Natural killer cell (primary cell): ENCODE measurements around the gene WDFY4. TPM values are rescaled to one million over a fixed set of nuclear protein-coding genes. Genes with fewer than 3 reads are reported as not detected.

Experiments used
- ATAC-seq, 3 donors: fragments of 150-1000 bp in 2 of 3; fragments of 200-7000 bp in 1 of 3; cut with Tn5 transposase; 1 replicate in 1 of 3; 2 replicates in 2 of 3; pipeline ENCODE4 v1.10.0; 2021; ENCODE audit warnings: mild to moderate bottlenecking in 2 of 3, moderate library complexity in 2 of 3
- DNase-seq, 2 donors: peaks; one replicate each; pipeline versions ENCODE4 v3.0.0 to v3.0.0-alpha.2; 2013 to 2021; ENCODE audit warnings: mixed read lengths in 1 of 2
- H3K27ac ChIP-seq: one replicate; pipeline ENCODE4 v1.5.1; 2013; ENCODE audit warnings: mild to moderate bottlenecking, low read length
- H3K27me3 ChIP-seq: one replicate; pipeline ENCODE4 v1.6.1; 2013; ENCODE audit warnings: low read length; ENCODE audit not compliant: control insufficient read depth, insufficient read depth
- H3K36me3 ChIP-seq: one replicate; pipeline ENCODE4 v1.6.1; 2013; ENCODE audit warnings: low read length; ENCODE audit not compliant: control insufficient read depth, insufficient read depth
- H3K4me1 ChIP-seq: one replicate; pipeline ENCODE4 v1.6.1; 2013; ENCODE audit warnings: low read length; ENCODE audit not compliant: control insufficient read depth, insufficient read depth
- H3K4me3 ChIP-seq: one replicate; pipeline ENCODE4 v1.5.1; 2013; ENCODE audit warnings: low read length
- H3K9me3 ChIP-seq: one replicate; pipeline ENCODE4 v1.6.1; 2013; ENCODE audit warnings: low read length; ENCODE audit not compliant: control insufficient read depth, insufficient read depth
- H3K27ac Mint-ChIP-seq, 2 donors: one replicate each; pipeline ENCODE4 v1.8.0; 2022; ENCODE audit warnings: mild to moderate bottlenecking in 2 of 2, mixed read lengths in 2 of 2, moderate library complexity in 1 of 2
- H3K27me3 Mint-ChIP-seq, 2 donors: one replicate each; pipeline ENCODE4 v1.8.0; 2022; ENCODE audit warnings: low read depth in 2 of 2, mixed read lengths in 2 of 2
- H3K36me3 Mint-ChIP-seq: one replicate; pipeline ENCODE4 v1.8.0; 2022; ENCODE audit warnings: mixed read lengths
- H3K4me1 Mint-ChIP-seq, 2 donors: one replicate each; pipeline ENCODE4 v1.8.0; 2022; ENCODE audit warnings: mixed read lengths in 2 of 2
- H3K4me3 Mint-ChIP-seq: one replicate; pipeline ENCODE4 v1.8.0; 2022; ENCODE audit warnings: mild to moderate bottlenecking, moderate library complexity, mixed read lengths
- H3K9me3 Mint-ChIP-seq, 2 donors: one replicate each; pipeline ENCODE4 v1.8.0; 2022; ENCODE audit warnings: mixed read lengths in 2 of 2
- CTCF ChIP-seq: fragments of 200-600 bp; IDR thresholded peaks from one replicate; pipeline ENCODE4 v1.8.0; 2022; ENCODE audit warnings: antibody characterized with exemption
- WGBS: methylation state at CpG from one replicate; pipeline ENCODE4 v1.1.7; 2013; ENCODE audit warnings: missing lambda C conversion rate; ENCODE audit not compliant: insufficient coverage; 5-methylcytosine and 5-hydroxymethylcytosine counted together
- intact Hi-C: fragments of 100-400 bp; cut with micrococcal nuclease; formaldehyde crosslinking; loops from one replicate; pipeline ENCODE4 v1.14.2; 2022
- total RNA-seq, 4 donors: library from RNA; stranded (reverse); fragments of 120-200 nt in 1 of 4; gene quantifications; one replicate each; pipeline versions ENCODE4 v1.2.3 to v1.2.4, GENCODE V29; 2013 to 2022

WDFY4 gene
- total RNA-seq, 3 donors from 2014 or later (not counting 1 experiment from before 2014, with no cell fraction given), result 1.7 to 8.4 (median 3.5) TPM

- Histone ChIP-seq H3K36me3 (no peaks in the 10 kb centered on the region), H3K27me3 (no peaks in the 10 kb centered on the region), H3K27ac (no peak overlapping the region), H3K4me3 (no peak overlapping the region), H3K4me1 (no peaks in the 10 kb centered on the region), H3K9me3 (no peaks in the 10 kb centered on the region)
- no peak overlapping the region for H3K27ac Mint-ChIP-seq
- intact Hi-C loops, result no loop called here
- 72% methylated on average over 4 of the region's 4 CpGs for WGBS
- no peaks in the 10 kb centered on the region for H3K36me3 Mint-ChIP-seq
- no peak overlapping the region for H3K4me3 Mint-ChIP-seq
- no peak for DNase-seq
- no peaks in the 10 kb centered on the region for H3K4me1 Mint-ChIP-seq
- no peaks in the 10 kb centered on the region for H3K9me3 Mint-ChIP-seq
- no peak for TF ChIP-seq CTCF
- ATAC-seq, result no peak
- peaks cover 8 to 9% of the 10 kb centered on the region in 2 donors for H3K27me3 Mint-ChIP-seq
Measured at GRCh38 chr10:48907730-48908129, 223.1 kb downstream of the WDFY4 start.

- Mint-ChIP-seq H3K36me3 (no peaks in the 10 kb centered on the region), H3K4me3 (no peak overlapping the region), H3K9me3 (no peaks in the 10 kb centered on the region), H3K4me1 (no peaks in the 10 kb centered on the region), H3K27me3 (peaks cover 8 to 9% of the 10 kb centered on the region in 2 donors), H3K27ac (no peak overlapping the region)
- 85% methylated on average over 5 of the region's 5 CpGs for WGBS
- H3K4me3 ChIP-seq, result no peak overlapping the region
- ATAC-seq, result no peak
- no peak for TF ChIP-seq CTCF
- H3K4me1 ChIP-seq, result no peaks in the 10 kb centered on the region
- H3K27me3 ChIP-seq, result no peaks in the 10 kb centered on the region
- no peaks in the 10 kb centered on the region for H3K36me3 ChIP-seq
- no peak overlapping the region for H3K27ac ChIP-seq
- intact Hi-C loops, result no loop called here
- no peaks in the 10 kb centered on the region for H3K9me3 ChIP-seq
- no peak for DNase-seq
Measured at GRCh38 chr10:48910548-48910947, 225.9 kb downstream of the WDFY4 start.

- intact Hi-C loops, result no loop called here
- H3K36me3 Mint-ChIP-seq, result no peaks in the 10 kb centered on the region
- no peaks in the 10 kb centered on the region for H3K4me1 Mint-ChIP-seq
- Histone ChIP-seq H3K36me3 (no peaks in the 10 kb centered on the region), H3K9me3 (no peaks in the 10 kb centered on the region), H3K4me3 (no peak overlapping the region), H3K27ac (no peak overlapping the region), H3K27me3 (no peaks in the 10 kb centered on the region), H3K4me1 (no peaks in the 10 kb centered on the region)
- no peak overlapping the region for H3K27ac Mint-ChIP-seq
- ATAC-seq (no peak), DNase-seq (no peak)
- no peaks in the 10 kb centered on the region for H3K9me3 Mint-ChIP-seq
- TF ChIP-seq CTCF, result no peak
- H3K27me3 Mint-ChIP-seq, result peaks cover 3 to 31% of the 10 kb centered on the region in 2 donors
- WGBS, result 92% methylated on average over 14 of the region's 14 CpGs
- H3K4me3 Mint-ChIP-seq, result no peak overlapping the region
Measured at GRCh38 chr10:48913674-48914073, 229.0 kb downstream of the WDFY4 start.

GRCh38 chr10:48923748-48924147, 239.1 kb downstream of the WDFY4 start:
- ATAC-seq (no peak), DNase-seq (no peak)
- Mint-ChIP-seq H3K27me3 (peaks cover under 1 to 5% of the 10 kb centered on the region in 2 donors), H3K9me3 (no peaks in the 10 kb centered on the region), H3K4me1 (no peaks in the 10 kb centered on the region), H3K36me3 (no peaks in the 10 kb centered on the region), H3K27ac (no peak overlapping the region), H3K4me3 (no peak overlapping the region)
- Histone ChIP-seq H3K27me3 (no peaks in the 10 kb centered on the region), H3K27ac (no peak overlapping the region), H3K9me3 (no peaks in the 10 kb centered on the region), H3K36me3 (no peaks in the 10 kb centered on the region), H3K4me1 (no peaks in the 10 kb centered on the region), H3K4me3 (no peak overlapping the region)
- TF ChIP-seq CTCF, result no peak
- intact Hi-C loops, result no loop called here
- 100% methylated on average over 2 of the region's 3 CpGs for WGBS
